GM12878 (cell line): Measurements from ENCODE around the gene FCGR1A. TPM values are rescaled to one million over a fixed set of nuclear protein-coding genes. Genes with fewer than 3 reads are reported as not detected.
A peak's percentile ranks its signal among the peaks of the same experiment; 100 is the strongest.
"Not testable (repeated sequence)": the region's sequence is repeated elsewhere in the genome, so short reads cannot be mapped to it uniquely, and the experiment has no call there.

Experiments
- ATAC-seq: fragments of 200-7000 bp; cut with Tn5 transposase; 3 replicates; pipeline ENCODE4 v1.9.1; 2020; ENCODE audit warnings: mild to moderate bottlenecking, moderate library complexity
- BruUV-seq: library from RNA; stranded (reverse); fragments of 400-500 nt; replicated peaks from 2 replicates; lab custom pipeline; 2021; lab: Mats Ljungman, UMichigan
- CTCF ChIA-PET: fragments of 300-600 bp; sonication (Branson Sonifier 250); formaldehyde crosslinking; extraction: SDS; loops from one replicate; lab custom pipeline; 2021; ENCODE audit warnings: inconsistent platforms; lab: Yijun Ruan, JAX
- POLR2A ChIA-PET: fragments of 350-600 bp; formaldehyde crosslinking; extraction: SDS; loops from one replicate; lab custom pipeline; 2021; ENCODE audit warnings: inconsistent platforms; lab: Charles Lee
- RAD21 ChIA-PET: fragments of 300-600 bp; sonication (Branson Sonifier 250); formaldehyde crosslinking; loops from one replicate; lab custom pipeline; 2023; ENCODE audit warnings: antibody characterized with exemption; ENCODE audit not compliant: unreplicated experiment; lab: Charles Lee
- SMC1A ChIA-PET: fragments of 300-600 bp; sonication (Branson Sonifier 250); formaldehyde crosslinking; loops from one replicate; lab custom pipeline; 2023; ENCODE audit not compliant: unreplicated experiment, uncharacterized antibody; lab: Charles Lee
- DNase-seq: peaks from one replicate; pipeline ENCODE4 v3.0.0-alpha.2; 2011; ENCODE audit warnings: low read depth, low spot score
- FAIRE-seq: peaks from 3 replicates; lab custom pipeline; 2011; peaks lifted over from hg19 to GRCh38; lab: Jason Lieb, UNC
- H2AFZ ChIP-seq: 2 replicates; pipeline ENCODE4 v1.6.0; 2011; ENCODE audit warnings: low read depth, low read length, control low read depth; ENCODE audit not compliant: control insufficient read depth
- H3K27ac ChIP-seq: 2 replicates; pipeline ENCODE4 v1.5.1; 2011; ENCODE audit warnings: control low read depth; ENCODE audit not compliant: control insufficient read depth, insufficient read depth
- H3K27me3 ChIP-seq, 2 experiments: replicated peaks in 1 of 2; 2 replicates each; pipeline versions ENCODE4 v1.6.0 to v1.6.1; 2011; ENCODE audit warnings: low read length in 1 of 2; ENCODE audit not compliant: control insufficient read depth in 2 of 2, insufficient read depth in 2 of 2
- H3K36me3 ChIP-seq, 2 experiments: 2 replicates each; pipeline ENCODE4 v1.5.1; 2011; ENCODE audit warnings: low read length in 1 of 2; ENCODE audit not compliant: control insufficient read depth in 2 of 2, insufficient read depth in 2 of 2
- H3K4me1 ChIP-seq: 2 replicates; pipeline ENCODE4 v1.6.1; 2011; ENCODE audit warnings: mild to moderate bottlenecking, low read length, moderate library complexity, mixed read lengths; ENCODE audit not compliant: control insufficient read depth, insufficient read depth
- H3K4me2 ChIP-seq: 2 replicates; pipeline ENCODE4 v1.6.0; 2011; ENCODE audit warnings: control low read depth; ENCODE audit not compliant: control insufficient read depth, insufficient read depth
- H3K4me3 ChIP-seq: fragments of 200-600 bp; sonication (generic); 2 replicates; pipeline ENCODE4 v1.5.1; 2016
- H3K79me2 ChIP-seq: 2 replicates; pipeline ENCODE4 v1.6.0; 2011; ENCODE audit warnings: low read length; ENCODE audit not compliant: control insufficient read depth, insufficient read depth
- H3K9ac ChIP-seq: 2 replicates; pipeline ENCODE4 v1.8.0; 2011; ENCODE audit warnings: low read length, control low read depth, mixed read lengths; ENCODE audit not compliant: control insufficient read depth, insufficient read depth
- H3K9me3 ChIP-seq: replicated peaks from 3 replicates; pipeline ENCODE4 v1.5.1; 2011; ENCODE audit warnings: mild to moderate bottlenecking, low read length; ENCODE audit not compliant: control insufficient read depth, insufficient read depth
- H4K20me1 ChIP-seq: 2 replicates; pipeline ENCODE4 v1.6.0; 2011; ENCODE audit not compliant: control insufficient read depth, insufficient read depth
- WGBS: methylation state at CpG from one replicate; pipeline ENCODE4 v1.1.6; 2016; ENCODE audit warnings: low lambda C conversion rate; ENCODE audit not compliant: insufficient replicate concordance, insufficient coverage; ENCODE audit errors: missing lambda C conversion rate; 5-methylcytosine and 5-hydroxymethylcytosine counted together
- in situ Hi-C: fragments of 300-500 bp; cut with MboI; formaldehyde crosslinking; loops from 9 replicates; pipeline ENCODE4 v1.14.3; 2018; ENCODE audit warnings: mixed read lengths
- intact Hi-C: fragments of 100-400 bp; cut with micrococcal nuclease; formaldehyde crosslinking; loops from one replicate; pipeline ENCODE4 v1.14.2; 2022; ENCODE audit not compliant: unreplicated experiment
- polyA plus RNA-seq, 11 experiments: library from polyadenylated mRNA; depleted of rRNA in 4 of 11; unstranded in 6 of 11; stranded (reverse) in 5 of 11; fragments of >200 nt; fragmentation: Nextera tagmentation in 4 of 11; fragmentation: Illumina TruSeq in 1 of 11; extraction: Ambion mirVana in 4 of 11; extraction: Trizol in 1 of 11; gene quantifications; 1 replicate in 1 of 11; 2 replicates in 10 of 11; pipeline versions ENCODE4 v1.2.1 to v1.2.3, GENCODE V29; 2011 to 2016; ENCODE audit warnings: inconsistent platforms in 2 of 11, missing spikeins in 2 of 11, low read depth in 1 of 11
- total RNA-seq, 4 experiments: library from RNA; depleted of rRNA in 3 of 4; stranded (reverse); fragments of >200 nt in 3 of 4; fragmentation: Illumina TruSeq in 1 of 4; extraction: Trizol in 1 of 4; gene quantifications; 2 replicates each; pipeline versions ENCODE4 v1.2.1 to v1.2.3, GENCODE V29; 2013 to 2021

Gene FCGR1A
- total and polyA plus RNA-seq, 10 of the 15 experiments (the other 5 are each of a cell fraction or from before 2014, with no cell fraction given) = not detected

DNA sequence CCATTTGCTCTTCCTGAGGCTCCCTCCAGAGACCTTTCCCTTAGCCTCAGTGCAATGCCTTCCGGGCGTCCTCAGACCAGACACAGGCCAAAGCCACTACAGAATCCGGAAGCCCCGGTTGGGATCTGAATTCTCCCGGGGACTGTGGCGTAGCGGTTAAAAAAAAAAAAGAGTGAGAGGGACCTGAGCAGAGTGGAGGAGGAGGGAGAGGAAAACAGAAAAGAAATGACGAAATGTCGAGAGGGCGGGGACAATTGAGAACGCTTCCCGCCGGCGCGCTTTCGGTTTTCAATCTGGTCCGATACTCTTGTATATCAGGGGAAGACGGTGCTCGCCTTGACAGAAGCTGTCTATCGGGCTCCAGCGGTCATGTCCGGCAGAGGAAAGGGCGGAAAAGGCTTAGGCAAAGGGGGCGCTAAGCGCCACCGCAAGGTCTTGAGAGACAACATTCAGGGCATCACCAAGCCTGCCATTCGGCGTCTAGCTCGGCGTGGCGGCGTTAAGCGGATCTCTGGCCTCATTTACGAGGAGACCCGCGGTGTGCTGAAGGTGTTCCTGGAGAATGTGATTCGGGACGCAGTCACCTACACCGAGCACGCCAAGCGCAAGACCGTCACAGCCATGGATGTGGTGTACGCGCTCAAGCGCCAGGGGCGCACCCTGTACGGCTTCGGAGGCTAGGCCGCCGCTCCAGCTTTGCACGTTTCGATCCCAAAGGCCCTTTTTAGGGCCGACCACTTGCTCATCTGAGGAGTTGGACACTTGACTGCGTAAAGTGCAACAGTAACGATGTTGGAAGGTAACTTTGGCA, 50.0 kb downstream of the FCGR1A start:
- POLR2A ChIA-PET, in situ Hi-C loops, H3K27me3 ChIP-seq, H3K4me3 ChIP-seq, H3K79me2 ChIP-seq, H3K9me3 ChIP-seq, H4K20me1 ChIP-seq, CTCF ChIA-PET, SMC1A ChIA-PET, H3K4me1 ChIP-seq, H3K36me3 ChIP-seq, H2AFZ ChIP-seq, H3K9ac ChIP-seq, FAIRE-seq, H3K4me2 ChIP-seq, intact Hi-C loops, H3K27ac ChIP-seq, RAD21 ChIA-PET, DNase-seq: not testable (repeated sequence)
- BruUV-seq = TSS peak; percentile 97
- peak; percentile 85 for ATAC-seq
- WGBS = no CpG with 5 or more reads among the region's 55 CpGs

GRCh38 chr1:149833144-149833543, 50.6 kb downstream of the FCGR1A start:
- H3K9me3 ChIP-seq, H3K79me2 ChIP-seq, BruUV-seq, H3K36me3 ChIP-seq, H2AFZ ChIP-seq, CTCF ChIA-PET, in situ Hi-C loops, H3K4me3 ChIP-seq, H3K4me2 ChIP-seq, H4K20me1 ChIP-seq, H3K4me1 ChIP-seq, DNase-seq, SMC1A ChIA-PET, RAD21 ChIA-PET, H3K9ac ChIP-seq, H3K27ac ChIP-seq, POLR2A ChIA-PET, intact Hi-C loops, H3K27me3 ChIP-seq, FAIRE-seq: not testable (repeated sequence)
- WGBS = no CpG with 5 or more reads among the region's 15 CpGs
- ATAC-seq = peak; percentile 18

DNA sequence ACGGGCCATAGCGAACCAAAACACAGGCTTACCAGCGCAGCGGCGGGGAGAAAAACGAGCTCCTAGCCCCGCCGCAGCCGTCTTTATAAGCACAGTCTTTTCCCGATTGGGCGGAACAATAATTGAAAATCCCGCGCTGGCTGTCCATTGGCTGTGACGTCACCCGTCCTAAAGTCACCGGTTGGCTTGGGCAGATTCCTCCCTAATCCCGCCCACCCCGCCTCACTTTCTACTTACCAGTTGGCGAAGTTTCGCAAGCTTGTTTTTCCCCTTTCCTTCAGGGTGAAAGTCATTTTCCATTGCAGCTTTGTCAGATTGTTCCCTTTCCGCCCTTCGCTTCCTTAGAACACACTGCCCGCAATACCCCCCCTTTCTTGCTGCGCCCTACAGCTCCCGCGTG, 58.7 kb downstream of the FCGR1A start:
- H3K9ac ChIP-seq, BruUV-seq, POLR2A ChIA-PET, H3K4me1 ChIP-seq, H3K36me3 ChIP-seq, H3K4me2 ChIP-seq, H3K27ac ChIP-seq, RAD21 ChIA-PET, DNase-seq, H3K9me3 ChIP-seq, intact Hi-C loops, in situ Hi-C loops, H3K4me3 ChIP-seq, SMC1A ChIA-PET, H3K27me3 ChIP-seq, H4K20me1 ChIP-seq, CTCF ChIA-PET, H2AFZ ChIP-seq: not testable (repeated sequence)
- WGBS = no CpG with 5 or more reads among the region's 26 CpGs
- peaks cover 29% of the 10 kb centered on the region for H3K79me2 ChIP-seq
- peak; percentile 77 for FAIRE-seq
- ATAC-seq = peak; percentile 30
